CD1c-positive myeloid dendritic cell (primary cell): ENCODE data around the gene IL3.

Experiments
- DNase-seq: peaks from one replicate; pipeline ENCODE4 v3.0.0-alpha.2; 2016; ENCODE audit errors: extremely low spot score

Gene IL3

DNA sequence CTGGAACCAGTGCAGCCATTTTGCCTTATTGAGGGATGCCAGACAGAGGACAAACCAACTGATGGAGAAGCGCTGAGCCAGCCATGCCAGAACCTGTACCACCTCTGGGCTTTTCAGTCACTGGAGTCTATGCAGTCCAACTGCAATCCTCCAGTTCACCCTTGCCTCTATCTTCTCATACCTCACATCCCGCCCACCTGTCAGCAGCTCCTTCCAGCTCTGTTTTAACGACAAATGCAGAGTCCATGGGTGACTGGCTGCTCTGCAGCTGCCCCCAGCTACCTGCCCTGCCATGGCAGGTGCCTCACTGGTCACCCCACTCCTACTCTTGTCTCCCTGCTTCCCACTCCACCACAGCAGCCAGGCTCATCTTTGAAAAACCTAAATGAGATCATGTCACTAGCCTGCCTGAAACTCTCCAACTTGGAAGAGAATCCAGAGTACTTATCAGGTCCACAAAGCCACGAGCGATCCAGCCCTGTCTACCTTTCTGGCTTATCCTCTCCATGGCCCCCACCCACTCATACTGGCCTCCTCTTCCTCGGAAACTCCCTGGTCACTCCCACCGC lies 35.0 kb upstream of the IL3 start:
- no peak for DNase-seq

DNA sequence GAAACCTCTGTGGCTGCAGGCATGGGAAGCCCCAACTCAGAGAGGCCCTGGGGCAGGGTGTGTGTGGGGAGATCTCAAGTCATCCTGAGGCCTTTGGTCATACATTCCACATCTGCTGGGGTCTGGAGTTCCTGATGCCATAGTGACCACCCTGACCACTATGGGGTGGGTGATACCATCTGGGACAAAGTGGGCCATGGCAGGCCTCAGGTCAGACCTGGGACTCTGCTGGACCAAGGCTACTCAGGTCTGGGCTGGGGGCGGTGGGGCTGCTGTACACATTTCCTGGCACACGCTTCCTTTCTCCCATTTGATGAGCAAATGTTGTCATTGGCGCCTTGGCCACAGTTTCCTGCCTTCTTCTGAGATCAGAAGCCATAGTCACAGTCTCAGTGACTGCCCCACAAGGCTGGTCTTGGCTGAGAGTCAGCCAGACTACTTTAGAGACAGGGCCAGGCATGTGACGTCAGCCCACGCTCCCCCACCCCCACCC lies 33.9 kb upstream of the IL3 start:
- no peak for DNase-seq

DNA sequence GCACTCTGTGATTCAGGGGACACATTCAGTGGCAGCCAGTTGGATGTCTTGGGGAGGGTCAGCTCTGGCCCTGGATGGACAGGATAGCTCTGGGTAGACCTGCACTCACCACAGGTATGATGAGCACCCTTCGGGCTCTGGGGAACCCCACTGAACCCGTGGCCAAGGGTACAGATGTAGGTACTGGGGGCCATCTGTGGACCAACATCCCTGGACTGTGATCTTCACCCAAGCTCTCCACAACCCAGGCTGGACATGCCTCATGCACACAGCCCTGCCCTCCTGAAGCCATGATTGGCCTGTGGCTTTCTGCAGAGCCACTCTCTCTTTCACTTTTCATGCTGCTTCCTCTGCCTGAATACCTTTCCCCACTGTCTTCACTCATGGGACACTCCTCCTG lies 33.4 kb upstream of the IL3 start:
- DNase-seq, result no peak

DNA sequence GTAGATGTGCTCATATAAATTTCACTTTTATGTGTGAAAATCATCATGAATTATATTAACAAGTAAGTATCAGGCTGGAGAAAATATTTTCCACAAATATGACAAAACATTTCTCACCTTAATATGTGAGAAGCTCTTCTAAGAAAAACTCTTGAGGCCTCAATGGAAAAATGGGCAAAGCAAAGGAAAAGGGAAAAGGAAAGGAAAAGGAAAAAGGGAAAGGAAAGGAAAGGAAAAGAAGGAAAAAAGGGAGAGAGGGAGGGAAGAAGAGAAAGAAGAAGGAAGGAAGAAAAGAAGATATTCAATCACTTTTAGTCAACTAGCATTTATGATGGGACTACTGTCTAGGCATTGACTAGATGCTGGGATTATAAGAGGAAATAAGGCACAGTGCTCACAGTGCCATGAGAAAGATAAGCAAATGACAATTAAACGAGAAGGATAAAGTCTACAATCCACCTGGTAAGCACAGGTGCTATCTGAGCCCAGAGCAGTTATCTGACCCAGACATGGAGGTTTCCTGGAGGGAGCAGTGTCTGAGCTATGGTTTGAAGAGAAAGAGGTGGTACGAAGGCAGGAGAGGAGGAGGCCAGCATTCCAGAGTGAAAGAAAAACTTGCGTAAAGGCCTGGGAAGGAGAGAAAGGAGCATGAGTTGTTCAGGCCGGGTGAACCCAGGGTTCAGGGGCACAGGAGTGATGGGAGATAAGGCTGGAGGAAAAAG lies 30.7 kb upstream of the IL3 start:
- DNase-seq, result no peak

DNA sequence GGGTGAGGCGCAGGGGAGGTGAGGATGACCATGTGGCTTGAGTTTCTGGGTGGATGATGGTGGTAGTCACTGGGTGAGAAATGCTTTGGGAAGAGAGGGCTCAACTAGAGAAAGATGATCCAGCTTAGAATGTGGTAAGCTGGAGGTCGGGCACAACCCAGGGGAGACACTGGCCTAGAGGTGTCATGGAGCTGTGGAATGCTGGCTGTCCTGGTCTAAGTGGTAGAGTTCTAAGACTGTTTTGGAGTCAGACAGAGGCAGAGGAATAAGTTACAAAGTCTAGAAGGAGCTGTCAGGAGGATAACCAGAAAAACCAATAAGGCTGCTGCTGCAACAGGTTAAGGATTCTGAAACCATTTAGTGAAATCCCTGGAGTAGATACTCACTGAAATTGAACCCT lies 29.8 kb upstream of the IL3 start:
- no peak for DNase-seq

DNA sequence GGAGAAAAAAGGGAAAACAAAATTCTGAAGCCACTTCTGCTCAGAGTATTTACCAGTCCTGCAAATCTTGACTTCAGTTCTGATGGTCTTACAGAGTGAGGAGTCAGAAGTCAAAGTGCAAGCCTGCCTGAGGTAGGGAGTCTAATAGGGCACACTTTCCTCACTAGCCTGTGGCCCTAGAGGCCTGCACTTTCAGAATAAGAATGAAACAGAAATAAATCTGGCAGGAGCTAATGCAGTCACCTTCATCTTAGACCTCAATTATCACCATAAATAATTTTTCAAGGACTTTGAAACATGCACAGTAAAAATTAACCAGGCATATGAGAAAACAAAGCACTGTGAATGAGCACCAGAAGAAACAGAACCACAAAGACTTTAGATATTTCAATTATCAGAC lies 28.3 kb upstream of the IL3 start:
- DNase-seq, result no peak

DNA sequence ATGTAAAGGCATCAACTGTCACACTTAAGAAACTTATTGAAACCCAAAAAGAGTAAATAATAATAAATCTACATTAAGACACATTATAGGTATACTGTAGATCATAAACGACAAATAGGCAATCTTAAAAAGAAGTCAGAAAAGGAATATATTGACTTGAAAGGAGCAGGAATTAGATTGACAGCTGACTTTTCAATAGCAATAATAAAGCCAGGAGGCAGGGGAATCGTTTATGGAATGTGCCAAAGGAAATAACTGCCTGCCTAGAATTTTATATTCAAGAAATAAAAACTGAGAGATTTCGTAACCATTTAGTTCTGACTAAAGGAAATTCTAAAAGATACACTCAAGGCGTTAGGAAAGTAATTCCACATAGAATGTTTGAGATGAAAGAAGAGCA lies 27.3 kb upstream of the IL3 start:
- no peak for DNase-seq

DNA sequence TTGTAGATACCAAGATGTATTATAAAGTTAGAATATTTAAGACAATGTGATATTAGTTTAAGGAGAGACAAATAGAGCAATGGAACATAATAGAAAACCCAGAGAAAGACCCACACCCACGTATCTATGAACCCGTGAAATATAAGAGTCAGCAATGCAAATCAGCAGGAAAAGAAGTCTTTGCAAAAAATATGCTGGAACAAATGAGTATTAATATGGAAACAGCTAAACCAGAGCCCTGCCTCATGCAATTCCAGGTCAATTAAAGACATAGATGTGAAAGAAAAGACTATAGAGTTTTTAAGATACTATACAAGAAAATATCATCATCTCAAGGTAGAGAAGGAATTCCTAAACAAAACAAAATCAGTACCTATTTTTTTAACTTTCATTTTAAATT lies 23.1 kb upstream of the IL3 start:
- no peak for DNase-seq

DNA sequence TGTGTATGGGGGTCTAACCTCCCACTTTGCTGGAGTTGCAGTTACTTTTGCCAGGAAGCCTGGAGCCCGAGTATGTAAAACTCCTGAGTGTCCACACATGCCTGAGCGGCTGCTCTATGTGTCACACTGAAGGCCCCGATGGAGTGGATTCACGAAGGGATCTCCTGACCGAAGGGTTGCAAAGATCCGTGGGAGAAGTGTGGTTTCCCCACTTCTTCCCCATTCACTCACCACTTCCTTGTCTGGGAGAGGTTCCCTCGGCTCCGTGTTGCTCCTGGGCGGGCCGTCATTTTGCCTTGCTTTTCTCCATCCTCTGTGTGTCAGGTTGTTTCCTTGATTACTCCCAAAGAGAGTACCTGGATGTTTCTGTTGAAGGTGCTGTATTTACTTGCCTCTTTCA lies 16.2 kb upstream of the IL3 start:
- peak; percentile 84 for DNase-seq

DNA sequence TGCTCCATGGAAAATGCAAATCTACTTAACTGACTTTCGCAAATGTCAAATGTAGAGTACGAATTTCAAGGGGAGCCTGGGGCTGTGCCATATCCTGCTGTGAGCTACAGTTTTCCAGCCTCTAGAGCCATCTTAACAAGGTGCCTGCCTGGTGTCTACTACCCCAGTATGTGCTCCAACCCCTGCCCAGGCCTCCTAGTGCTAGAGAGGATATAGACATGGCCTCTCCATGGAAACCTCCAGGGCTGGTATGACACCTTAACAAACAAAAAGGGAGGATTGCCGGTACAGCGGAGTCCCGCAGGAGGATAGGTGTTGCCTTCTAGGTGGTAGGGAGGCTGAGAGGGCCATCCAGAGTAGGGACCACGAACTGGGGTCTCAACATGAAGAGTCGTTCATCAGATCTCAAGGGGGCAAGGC lies 13.6 kb upstream of the IL3 start:
- no peak for DNase-seq

DNA sequence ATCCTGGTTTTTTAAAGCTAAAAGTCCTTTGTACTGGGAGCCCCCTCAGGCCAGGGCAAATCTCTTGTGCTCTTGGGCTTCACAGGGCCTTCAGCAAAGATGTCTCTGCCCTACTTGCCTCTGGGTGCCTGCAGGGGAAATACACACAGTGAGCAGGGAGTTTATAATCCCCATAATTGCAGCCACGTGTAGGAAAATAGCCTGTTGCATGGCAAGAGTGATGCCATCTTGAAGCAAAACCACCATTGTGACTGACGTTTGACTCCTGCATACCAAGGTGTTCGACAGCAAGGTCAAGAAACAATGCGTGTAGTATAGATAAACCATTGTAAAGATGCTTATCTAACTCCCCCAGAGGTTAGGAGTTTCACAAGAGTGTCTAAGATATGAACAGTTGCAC lies 11.4 kb upstream of the IL3 start:
- no peak for DNase-seq

DNA sequence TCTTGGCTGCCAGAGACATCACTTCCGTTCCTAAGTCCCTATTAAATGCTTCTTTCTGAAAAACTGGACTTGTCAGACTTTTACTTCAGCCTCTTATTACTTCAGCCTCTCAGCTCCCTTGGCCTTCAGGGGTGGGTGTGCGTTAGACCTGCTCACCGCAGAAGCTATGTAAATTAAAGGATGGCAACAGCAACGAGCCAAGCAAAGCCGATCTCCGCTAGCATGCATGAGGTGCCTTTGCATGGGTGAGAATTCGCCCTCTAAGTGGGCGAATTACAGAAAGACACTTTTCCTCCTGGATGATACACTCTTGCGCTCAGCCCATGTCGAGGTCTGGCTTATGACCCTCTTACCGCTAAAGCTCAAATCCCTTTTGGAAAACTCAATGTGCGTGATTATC lies 10.9 kb upstream of the IL3 start:
- DNase-seq, result no peak

DNA sequence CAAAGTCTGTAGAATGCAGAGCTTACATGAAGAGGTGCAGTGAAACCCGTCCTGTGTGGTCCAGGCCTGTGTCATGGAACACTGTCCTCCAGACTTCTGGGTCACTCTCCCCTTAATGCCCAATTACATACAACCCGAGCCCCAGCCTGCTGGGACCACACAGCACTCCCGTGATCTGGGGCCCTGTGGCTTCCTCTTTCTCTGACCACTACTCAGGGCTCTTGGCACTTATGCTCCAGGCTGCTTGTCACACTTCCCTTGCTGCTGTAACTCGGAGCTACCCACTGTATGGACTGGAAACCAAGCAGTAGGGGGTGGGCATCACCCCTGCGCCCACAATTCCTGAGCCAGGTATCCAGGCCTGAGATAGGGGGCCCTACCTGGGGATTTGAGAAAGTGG lies 10.3 kb upstream of the IL3 start:
- DNase-seq, result peak; percentile 69

DNA sequence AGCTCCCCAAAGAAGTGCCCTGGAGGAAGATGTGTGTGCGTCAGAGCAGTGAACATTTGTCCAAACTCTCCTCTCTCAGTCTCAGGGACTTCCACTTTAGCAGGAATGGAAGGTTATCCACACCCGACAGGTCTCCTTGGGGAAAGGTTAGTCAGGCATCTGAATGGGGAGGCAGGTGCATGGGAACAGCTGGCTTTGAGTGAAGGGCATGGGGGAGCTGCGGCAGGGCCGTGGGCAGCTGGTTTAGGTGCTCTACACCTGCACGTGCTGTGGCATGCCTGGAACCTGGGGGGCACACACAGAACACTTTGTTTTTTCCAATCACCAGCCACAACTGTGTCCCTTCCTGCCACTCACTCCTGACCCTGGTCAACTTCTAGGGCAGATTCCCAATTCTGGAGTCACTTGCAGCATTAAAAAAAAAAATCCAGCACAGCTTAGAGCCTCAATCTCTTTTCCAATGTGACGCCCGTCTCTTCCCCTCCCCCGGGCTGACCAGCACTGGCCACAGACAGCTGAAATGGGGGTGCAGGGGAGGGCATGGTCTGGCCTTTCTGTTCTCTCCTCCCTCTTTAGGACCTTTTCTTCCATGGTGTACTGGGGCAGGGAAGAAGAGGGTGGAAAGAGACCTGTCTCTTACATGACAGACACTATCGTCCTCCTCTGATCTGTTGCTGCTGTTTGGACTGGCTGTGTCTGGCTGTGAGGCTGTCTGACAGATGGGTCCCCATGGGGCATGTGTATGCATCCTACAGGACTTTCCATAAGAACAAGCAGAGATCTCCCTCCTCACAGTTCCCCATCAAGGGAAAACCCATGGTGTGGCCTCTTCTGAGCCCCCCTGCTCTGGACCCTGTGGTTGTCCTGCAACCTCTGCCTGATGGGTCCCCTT lies 9.5 kb upstream of the IL3 start:
- no peak for DNase-seq

DNA sequence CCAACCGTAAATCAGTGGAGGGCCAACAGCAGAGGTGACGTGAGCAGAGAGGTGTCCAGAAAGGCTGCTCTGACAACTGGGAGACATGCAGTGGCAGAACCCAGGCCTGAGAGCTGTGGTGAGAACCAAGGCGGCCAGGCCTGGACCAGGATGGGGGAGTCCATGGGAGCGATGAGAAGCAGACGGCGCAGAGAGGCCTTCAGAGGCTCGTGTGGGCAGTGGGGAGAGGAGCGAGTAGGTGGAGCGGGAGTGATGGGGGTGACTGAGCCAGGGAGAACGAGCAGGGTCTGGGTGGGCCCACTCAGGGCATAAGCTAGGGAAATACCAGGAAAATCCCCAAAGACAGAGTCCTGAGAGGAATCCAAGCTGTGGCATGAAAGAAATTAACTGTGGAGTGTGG lies 7.9 kb upstream of the IL3 start:
- no peak for DNase-seq

DNA sequence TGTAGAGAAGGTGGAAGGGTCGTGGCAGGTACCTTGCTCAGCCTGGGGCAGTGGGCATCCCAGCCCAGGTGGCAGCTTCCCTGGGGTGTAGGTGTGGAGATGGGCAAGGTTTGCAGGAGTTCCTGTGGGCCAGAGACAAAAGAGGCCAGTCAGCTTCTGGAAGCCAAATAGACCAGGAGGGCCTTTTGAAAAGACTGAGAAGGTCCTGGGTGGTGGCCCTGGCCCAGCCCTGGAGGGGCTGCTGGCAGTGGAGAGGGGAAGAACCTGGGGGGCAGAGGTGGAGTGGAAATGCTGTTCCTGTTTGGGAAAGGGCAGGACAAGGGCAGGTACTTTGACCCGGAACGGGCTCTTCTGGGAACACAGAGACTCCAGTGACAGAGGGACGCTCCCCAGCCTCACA lies 7.0 kb upstream of the IL3 start:
- DNase-seq, result no peak

DNA sequence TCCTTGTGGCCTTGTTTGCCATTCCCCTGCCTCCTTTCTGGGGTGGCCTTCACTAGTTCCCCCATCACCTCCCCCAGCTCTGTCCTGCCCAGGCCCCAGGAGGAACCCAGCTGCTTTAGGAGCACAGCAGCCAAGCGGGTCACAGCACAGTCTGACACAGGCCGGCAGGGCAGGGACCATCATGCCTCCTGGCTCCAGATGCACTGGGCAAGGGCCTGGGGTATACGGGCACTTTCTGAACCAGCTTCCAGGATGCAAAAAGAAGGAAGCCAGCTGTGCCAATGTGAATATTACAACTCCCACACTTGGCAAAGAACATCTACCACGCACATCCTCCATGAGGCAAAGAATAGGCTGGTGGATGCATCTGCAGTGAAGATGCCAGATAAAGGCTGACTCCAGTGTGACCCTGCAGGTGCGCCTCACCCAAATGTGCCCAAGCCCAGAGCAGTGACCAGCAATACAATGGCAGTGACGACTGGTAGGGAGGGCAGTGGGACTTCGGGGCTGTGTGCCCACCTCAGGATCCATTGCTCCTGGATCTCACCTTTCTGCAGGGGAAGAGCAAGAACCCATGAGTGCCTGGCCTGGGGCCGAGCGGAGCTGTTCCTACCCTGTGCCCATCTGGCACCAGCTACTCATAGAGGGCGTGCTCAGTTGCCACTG lies 6.3 kb upstream of the IL3 start:
- DNase-seq, result no peak

DNA sequence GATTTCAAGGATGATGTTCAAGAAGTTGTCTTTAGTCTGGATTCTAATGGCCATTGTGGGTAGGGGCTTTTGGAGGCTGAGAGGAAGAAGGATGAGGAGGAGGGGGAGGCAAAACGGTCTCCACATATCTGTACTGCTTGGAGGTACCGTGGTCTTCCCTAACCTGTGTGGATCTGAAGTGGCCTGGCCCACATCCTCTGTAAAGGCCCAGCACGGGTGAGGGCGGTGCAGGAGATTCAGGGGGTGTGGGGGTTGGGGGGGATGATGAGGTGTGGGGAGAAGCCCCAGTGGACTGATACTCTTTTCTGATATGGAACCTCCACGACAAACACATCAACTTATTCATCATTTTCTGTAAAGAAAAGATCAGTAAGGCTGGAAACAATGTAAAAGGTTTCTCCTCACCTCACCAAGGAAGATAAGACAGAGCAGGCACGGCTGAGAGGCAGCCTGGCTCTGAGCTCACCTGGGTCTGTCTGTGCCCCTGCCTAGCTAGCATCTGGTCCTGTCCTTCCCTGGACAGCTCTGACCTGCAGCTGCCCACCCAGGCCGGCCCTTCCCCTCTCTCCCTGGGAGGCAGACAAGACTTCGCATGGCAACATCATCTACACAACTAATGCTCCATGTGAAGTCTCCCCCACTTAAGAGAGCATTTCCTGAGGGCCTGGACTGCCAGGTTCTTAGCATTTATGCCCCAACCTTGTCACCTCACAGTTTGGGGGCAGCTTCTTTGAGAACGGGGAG lies 5.6 kb upstream of the IL3 start:
- no peak for DNase-seq

DNA sequence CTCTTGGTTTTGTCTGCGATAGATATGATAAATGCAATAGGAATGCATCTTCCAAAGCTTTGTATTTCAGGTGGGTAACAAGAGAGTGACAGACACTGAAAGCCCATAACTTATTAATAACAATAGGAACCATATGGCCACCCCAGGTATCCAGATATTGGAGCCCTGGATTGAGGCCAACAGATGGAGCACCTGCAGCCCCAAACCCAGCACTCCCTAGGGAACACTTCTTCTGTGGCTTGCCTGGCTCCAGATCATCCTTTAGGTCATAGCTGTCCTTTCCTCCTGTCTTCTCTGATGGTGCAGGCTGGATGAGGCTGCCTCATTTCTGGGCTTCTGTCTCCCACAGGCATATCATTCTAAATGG lies 5.0 kb upstream of the IL3 start:
- no peak for DNase-seq

DNA sequence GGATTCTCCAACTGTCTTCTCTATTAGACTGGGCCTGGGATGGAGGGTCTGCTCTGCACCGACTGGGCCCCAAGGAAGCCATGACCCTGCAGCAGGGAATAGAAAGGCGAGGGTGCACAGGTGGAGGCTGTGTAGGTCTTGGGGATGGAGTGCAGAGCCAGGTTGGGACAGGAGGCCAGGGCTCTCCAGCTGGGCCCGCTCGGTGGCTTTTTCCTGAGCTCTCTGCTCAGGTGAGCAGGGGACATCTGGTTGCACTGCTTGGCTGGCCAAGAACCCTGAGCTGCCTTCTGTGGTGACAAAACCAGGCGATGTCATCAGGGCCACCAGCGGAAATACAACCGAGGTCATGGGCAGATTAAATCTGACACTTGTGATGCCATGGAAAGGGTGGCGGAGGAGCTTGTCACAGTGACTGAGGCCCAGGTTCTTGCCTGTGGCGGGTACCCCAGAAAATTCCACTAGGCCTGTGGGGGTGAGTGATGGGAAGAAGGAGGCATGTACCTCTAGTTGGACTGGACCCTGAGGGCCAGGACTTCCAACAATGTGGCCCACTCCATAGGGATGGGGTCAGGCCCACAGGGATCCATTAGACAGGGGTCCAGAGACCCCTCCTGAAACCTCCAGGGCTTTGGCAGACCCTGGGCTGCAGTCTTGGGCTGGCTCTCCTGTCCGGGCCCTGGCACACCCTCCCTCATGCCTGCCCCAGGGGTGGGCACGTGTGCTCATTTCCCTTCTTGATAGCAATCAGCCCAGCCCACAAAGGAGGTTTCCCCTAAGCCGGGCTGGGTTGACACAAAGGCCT lies 4.4 kb upstream of the IL3 start:
- no peak for DNase-seq
